Lung (tissue), 12 donors: Measurements from ENCODE around the gene IPO11. TPM values are rescaled to one million over a fixed set of nuclear protein-coding genes. Genes with fewer than 3 reads are reported as not detected.

Experiments used
- ATAC-seq: fragments of 200-7000 bp; cut with Tn5 transposase; one replicate; pipeline ENCODE4 v1.9.1; 2020; ENCODE audit warnings: moderate number of reproducible peaks; ENCODE audit not compliant: insufficient read depth, low FRiP score
- DNase-seq, 3 donors: peaks; one replicate each; pipeline ENCODE4 v3.0.0-alpha.2; 2013 to 2017
- H3K27ac ChIP-seq, 2 donors: one replicate each; pipeline ENCODE4 v1.5.1; 2013; ENCODE audit warnings: mild to moderate bottlenecking in 2 of 2, moderate library complexity in 2 of 2, control low read depth in 1 of 2, inconsistent platforms in 1 of 2, low read depth in 1 of 2, low read length in 1 of 2
- H3K27me3 ChIP-seq, 3 donors: one replicate each; pipeline ENCODE4 v1.5.1; 2013; ENCODE audit warnings: low read length in 2 of 3; ENCODE audit not compliant: control insufficient read depth in 3 of 3, insufficient read depth in 3 of 3
- H3K36me3 ChIP-seq, 4 donors: one replicate each; pipeline ENCODE4 v1.5.1; 2013; ENCODE audit warnings: low read length in 4 of 4, mild to moderate bottlenecking in 1 of 4, moderate library complexity in 1 of 4; ENCODE audit not compliant: control insufficient read depth in 4 of 4, insufficient read depth in 4 of 4
- H3K4me1 ChIP-seq, 5 donors: one replicate each; pipeline ENCODE4 v1.5.1; 2013; ENCODE audit warnings: low read length in 5 of 5, mild to moderate bottlenecking in 2 of 5, moderate library complexity in 1 of 5; ENCODE audit not compliant: control insufficient read depth in 5 of 5, insufficient read depth in 5 of 5
- H3K4me3 ChIP-seq: one replicate; pipeline ENCODE4 v1.5.1; 2013; ENCODE audit warnings: mild to moderate bottlenecking, control low read depth, moderate library complexity
- H3K9ac ChIP-seq, 2 donors: one replicate each; pipeline ENCODE4 v1.5.1; 2013; ENCODE audit warnings: low read length in 2 of 2, control low read depth in 1 of 2; ENCODE audit not compliant: insufficient read depth in 1 of 2
- H3K9me3 ChIP-seq, 4 donors: one replicate each; pipeline ENCODE4 v1.5.1; 2013; ENCODE audit warnings: low read length in 3 of 4, mild to moderate bottlenecking in 1 of 4, moderate library complexity in 1 of 4; ENCODE audit not compliant: control insufficient read depth in 4 of 4, insufficient read depth in 3 of 4
- CTCF ChIP-seq: IDR thresholded peaks from 2 replicates; pipeline ENCODE4 v1.5.1; 2012; ENCODE audit warnings: mild to moderate bottlenecking; ENCODE audit errors: control extremely low read depth, extremely low read depth
- WGBS, 2 donors: extraction: QIAGEN DNeasy Blood & Tissue Kit; methylation state at CpG; one replicate each; pipeline ENCODE4 v1.1.7; 2013; 5-methylcytosine and 5-hydroxymethylcytosine counted together
- polyA plus RNA-seq, 2 donors: library from polyadenylated mRNA; stranded (reverse); fragments of 200-250 nt; gene quantifications; one replicate each; pipeline ENCODE4 v1.2.1, GENCODE V29; 2013
- total RNA-seq, 2 donors: library from RNA; depleted of rRNA in 1 of 2; stranded (reverse); fragments of >200 nt in 1 of 2; gene quantifications; one replicate each; pipeline ENCODE4 v1.2.1, GENCODE V29; 2014 to 2021
- donor health status: control.
- donor health status: control.
- donor health status: Bipolar disorder and iron deficiency.
- donor health status: healthy.
- donor health status: DM: yes; HTN: yes; CAD: no.

The IPO11 gene
- total and polyA plus RNA-seq, 4 donors: 7.2 to 46.6 (median 25.5) TPM

- H3K27me3 ChIP-seq: no peaks in the 10 kb centered on the region
- TF ChIP-seq CTCF: no peak
- no peaks in the 10 kb centered on the region for H3K9me3 ChIP-seq
- no peak overlapping the region for H3K9ac ChIP-seq
- ATAC-seq (no peak), DNase-seq (no peak)
- 86 to 97% methylated on average over 2 of the region's 2 CpGs for WGBS, 2 donors
- no peak overlapping the region for H3K27ac ChIP-seq
- H3K4me3 ChIP-seq: no peak overlapping the region
- no peaks in the 10 kb centered on the region for H3K4me1 ChIP-seq
- peaks cover 0 to 6% (median 1%) of the 10 kb centered on the region in 4 donors for H3K36me3 ChIP-seq
Observed at GRCh38 chr5:62533597-62533996, 121.0 kb downstream of the IPO11 start.

GRCh38 chr5:62534461-62535236, 122.1 kb downstream of the IPO11 start:
- no peak for ATAC-seq

GRCh38 chr5:62536232-62536631, 123.7 kb downstream of the IPO11 start:
- Histone ChIP-seq H3K4me3 (no peak overlapping the region), H3K36me3 (peaks cover 0 to 2% (median under 1%) of the 10 kb centered on the region in 4 donors), H3K4me1 (no peaks in the 10 kb centered on the region), H3K27me3 (no peaks in the 10 kb centered on the region), H3K9me3 (no peaks in the 10 kb centered on the region), H3K27ac (no peak overlapping the region), H3K9ac (no peak overlapping the region)
- TF ChIP-seq CTCF: no peak
- no peak for DNase-seq
- 99 to 100% methylated on average over 2 of the region's 2 CpGs for WGBS, 2 donors
- ATAC-seq: no peak

More at GRCh38 chr5:62534461-62535236, 122.1 kb downstream of the IPO11 start:
- Histone ChIP-seq H3K27me3 (no peaks in the 10 kb centered on the region), H3K4me3 (no peak overlapping the region), H3K9me3 (no peaks in the 10 kb centered on the region), H3K36me3 (peaks cover 0 to 6% (median 1%) of the 10 kb centered on the region in 4 donors), H3K4me1 (no peaks in the 10 kb centered on the region), H3K9ac (no peak overlapping the region), H3K27ac (no peak overlapping the region)
- DNase-seq: no peak
- WGBS, 2 donors: 72 to 98% methylated on average over 4 of the region's 4 CpGs
- no peak for TF ChIP-seq CTCF
